NCI-H2196 treated with DMSO at 0.1 percent for 48 hours (cell line): ENCODE results near the gene ANKS6.

Experiments used
- DNase-seq: peaks from one replicate; lab custom pipeline; 2025; ENCODE audit not compliant: unreplicated experiment; lab: John Stamatoyannopoulos, UW

ANKS6 gene

GRCh38 chr9:98740226-98740881 lies 56.0 kb downstream of the ANKS6 start:
- DNase-seq = no peak

GRCh38 chr9:98738741-98739140 lies 57.6 kb downstream of the ANKS6 start:
- DNase-seq = no peak

- no peak for DNase-seq
These were observed 60.1 kb downstream of the ANKS6 start for GRCh38 chr9:98736226-98736625.

GRCh38 chr9:98732801-98733200 lies 63.6 kb downstream of the ANKS6 start:
- DNase-seq = no peak

GRCh38 chr9:98732091-98732490 lies 64.3 kb downstream of the ANKS6 start:
- no peak for DNase-seq

GRCh38 chr9:98730871-98731270 lies 65.5 kb downstream of the ANKS6 start:
- no peak for DNase-seq

- DNase-seq = no peak
These were observed 67.9 kb downstream of the ANKS6 start for GRCh38 chr9:98728500-98728899.

- DNase-seq = no peak
These were observed 68.9 kb downstream of the ANKS6 start for GRCh38 chr9:98727428-98727827.

- DNase-seq = no peak
These were observed 69.6 kb downstream of the ANKS6 start for GRCh38 chr9:98726735-98727134.

GRCh38 chr9:98724810-98725530 lies 71.4 kb downstream of the ANKS6 start:
- no peak for DNase-seq

GRCh38 chr9:98721643-98722042 lies 74.7 kb downstream of the ANKS6 start:
- no peak for DNase-seq

GRCh38 chr9:98720402-98720801 lies 76.0 kb downstream of the ANKS6 start:
- no peak for DNase-seq

GRCh38 chr9:98719055-98719454 lies 77.3 kb downstream of the ANKS6 start:
- DNase-seq = no peak

GRCh38 chr9:98714833-98715232 lies 81.5 kb downstream of the ANKS6 start:
- DNase-seq = no peak

- DNase-seq = no peak
These were observed 83.4 kb downstream of the ANKS6 start for GRCh38 chr9:98712987-98713386.

- no peak for DNase-seq
These were observed 86.1 kb downstream of the ANKS6 start for GRCh38 chr9:98709968-98710965.

- DNase-seq = no peak
These were observed 87.1 kb downstream of the ANKS6 start, which contains the start of gene GABBR2 for GRCh38 chr9:98708933-98709911. Gene GABBR2 (minus strand): TSS chr9:98708935. CDS start chr9:98708737, 198 bp downstream.

GRCh38 chr9:98708103-98708932 lies 88.0 kb downstream of the ANKS6 start:
- no peak for DNase-seq
